ENCODE data around the gene MACROD2.
"Not testable (repeated sequence)": the region's sequence is repeated elsewhere in the genome, so short reads cannot be mapped to it uniquely, and the experiment has no call there.

MACROD2 gene

DNA sequence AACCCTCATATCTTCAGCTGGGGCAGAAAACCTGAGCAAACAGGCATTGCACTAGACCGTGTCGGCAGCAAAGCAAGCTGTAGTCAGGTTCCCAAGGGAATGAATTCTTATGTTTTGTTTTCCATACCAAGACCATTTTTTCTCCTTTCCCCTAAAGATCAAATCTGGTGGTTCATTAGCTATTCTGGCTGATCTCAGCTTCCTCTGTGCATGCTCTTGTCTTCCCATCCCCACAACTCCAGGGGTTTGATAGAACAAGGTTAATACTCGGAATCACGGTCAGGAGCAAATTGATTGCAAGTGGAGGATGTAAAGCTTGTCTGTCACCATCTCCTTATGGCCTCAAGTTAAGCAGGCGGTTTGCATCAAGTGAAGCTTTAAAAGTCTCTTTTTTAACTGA, 1799.1 kb downstream of the MACROD2 start:
- no peaks in the 10 kb centered on the region for H3K4me1 Mint-ChIP-seq
- no peaks in the 10 kb centered on the region for H3K36me3 Mint-ChIP-seq
- peaks cover 3% of the 10 kb centered on the region for H3K9me3 Mint-ChIP-seq
- no peaks in the 10 kb centered on the region for H3K27me3 Mint-ChIP-seq
- H3K4me3 Mint-ChIP-seq, result no peak overlapping the region
- DNase-seq, result no peak
- H3K27ac Mint-ChIP-seq, result no peak overlapping the region
- CTCF ChIA-PET, result no interaction called here

DNA sequence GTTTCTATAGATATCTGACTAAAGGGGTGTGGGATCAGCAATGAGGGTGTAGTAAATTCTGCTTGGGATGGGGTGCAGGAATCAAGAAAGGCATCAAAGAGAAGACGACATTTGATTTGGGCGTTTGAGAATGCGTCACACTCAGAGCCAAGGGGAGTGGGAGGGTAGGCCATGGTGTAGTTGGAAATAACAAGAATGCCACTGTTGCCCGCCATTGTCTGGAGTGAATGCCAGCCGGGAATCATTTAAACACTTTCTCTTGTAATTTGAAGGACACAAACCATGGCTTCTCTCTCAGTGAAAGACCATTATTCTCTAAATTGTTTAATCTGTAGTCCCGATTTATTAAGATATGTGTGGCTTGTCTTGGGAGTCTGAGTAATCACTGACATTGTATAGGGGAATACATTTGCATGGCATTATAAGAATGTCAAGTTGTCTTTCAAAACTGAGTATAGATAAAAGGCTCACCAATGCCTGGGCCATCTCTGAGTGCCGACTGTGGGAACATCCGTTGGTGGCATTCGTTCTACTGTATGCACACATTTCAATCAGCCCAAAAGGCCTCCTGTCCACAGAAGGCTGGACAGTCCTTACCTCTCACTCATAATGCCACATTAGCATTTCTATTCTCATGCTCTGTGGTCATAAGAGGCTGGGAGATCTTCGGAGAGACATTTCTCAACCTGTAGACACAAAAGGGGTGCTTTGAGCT, 1800.1 kb downstream of the MACROD2 start:
- Mint-ChIP-seq H3K9me3 (peaks cover 3% of the 10 kb centered on the region), H3K4me3 (no peak overlapping the region), H3K27ac (no peak overlapping the region), H3K36me3 (no peaks in the 10 kb centered on the region), H3K4me1 (no peaks in the 10 kb centered on the region), H3K27me3 (no peaks in the 10 kb centered on the region)
- no peak for DNase-seq
- CTCF ChIA-PET, result interaction anchor here (0.6 kb wide), 1 partner anchor 20 kb away, joined by 3 read pairs; no protein-coding TSS in a partner anchor

DNA sequence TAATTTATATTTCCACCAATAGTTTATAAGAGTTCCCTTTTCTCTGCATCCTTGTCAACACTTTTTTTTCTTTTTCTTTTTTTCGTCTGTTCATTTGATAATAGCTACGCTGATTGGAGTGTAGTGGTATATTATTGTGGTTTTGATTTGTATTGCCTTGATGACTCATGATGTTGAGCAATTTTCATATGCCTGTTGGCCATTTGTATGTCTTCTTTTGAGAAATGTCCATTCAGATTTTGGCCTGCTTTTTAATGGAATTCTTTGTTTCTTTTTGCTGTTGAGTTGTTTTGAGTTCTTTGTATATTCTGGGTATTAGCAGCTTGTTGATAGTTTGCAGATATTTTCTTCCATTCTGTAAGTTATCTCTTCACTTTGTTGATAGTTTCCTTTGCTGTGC, 1804.6 kb downstream of the MACROD2 start:
- no peaks in the 10 kb centered on the region for H3K4me1 Mint-ChIP-seq
- CTCF ChIA-PET, result no interaction called here
- no peak overlapping the region for H3K4me3 Mint-ChIP-seq
- no peaks in the 10 kb centered on the region for H3K36me3 Mint-ChIP-seq
- H3K27ac Mint-ChIP-seq, result no peak overlapping the region
- peaks cover 1% of the 10 kb centered on the region for H3K9me3 Mint-ChIP-seq
- H3K27me3 Mint-ChIP-seq, result no peaks in the 10 kb centered on the region
- DNase-seq, result no peak

DNA sequence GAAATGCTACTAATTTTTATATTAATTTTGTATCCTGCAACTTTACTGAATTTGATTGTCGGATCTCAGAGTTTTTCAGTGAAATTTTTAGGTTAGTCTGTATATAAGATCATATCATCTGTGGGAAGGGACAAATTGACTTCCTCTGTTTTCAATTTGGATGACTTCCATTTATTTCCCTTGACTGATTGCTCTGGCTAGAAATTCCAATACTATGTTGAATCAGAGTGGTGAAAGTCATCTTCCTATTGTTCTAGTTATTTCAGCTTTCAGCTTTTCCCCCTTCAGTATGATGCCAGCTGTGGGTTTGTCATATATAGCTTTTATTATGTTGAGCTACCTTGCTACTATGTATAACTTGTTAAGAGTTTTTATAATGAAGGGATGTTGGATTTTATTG, 1806.7 kb downstream of the MACROD2 start:
- Mint-ChIP-seq H3K4me3 (no peak overlapping the region), H3K4me1 (no peaks in the 10 kb centered on the region), H3K36me3 (no peaks in the 10 kb centered on the region), H3K9me3 (peaks cover 5% of the 10 kb centered on the region), H3K27me3 (no peaks in the 10 kb centered on the region), H3K27ac (no peak overlapping the region)
- CTCF ChIA-PET, result no interaction called here
- DNase-seq, result no peak

DNA sequence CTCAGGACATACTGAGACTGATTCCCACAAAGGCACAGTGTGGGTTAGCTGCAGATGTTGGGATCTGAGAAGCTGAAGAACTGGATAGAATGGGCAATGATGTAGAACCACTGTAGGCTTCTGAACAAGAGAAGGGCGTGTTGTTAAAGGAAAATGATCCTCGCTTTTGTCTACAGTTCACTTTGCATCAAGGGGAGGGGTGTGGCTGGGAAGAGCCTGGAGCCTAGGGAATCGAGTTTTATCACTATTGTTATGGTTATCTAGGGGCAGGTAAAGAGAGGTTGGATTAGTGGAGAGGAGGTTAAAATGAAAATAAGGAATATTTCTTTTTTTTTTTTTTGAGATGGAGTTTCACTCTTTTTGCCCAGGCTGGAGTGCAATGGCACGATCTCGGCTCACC, 1809.8 kb downstream of the MACROD2 start:
- CTCF ChIA-PET, result no interaction called here
- Mint-ChIP-seq H3K36me3 (no peaks in the 10 kb centered on the region), H3K27ac (no peak overlapping the region)

DNA sequence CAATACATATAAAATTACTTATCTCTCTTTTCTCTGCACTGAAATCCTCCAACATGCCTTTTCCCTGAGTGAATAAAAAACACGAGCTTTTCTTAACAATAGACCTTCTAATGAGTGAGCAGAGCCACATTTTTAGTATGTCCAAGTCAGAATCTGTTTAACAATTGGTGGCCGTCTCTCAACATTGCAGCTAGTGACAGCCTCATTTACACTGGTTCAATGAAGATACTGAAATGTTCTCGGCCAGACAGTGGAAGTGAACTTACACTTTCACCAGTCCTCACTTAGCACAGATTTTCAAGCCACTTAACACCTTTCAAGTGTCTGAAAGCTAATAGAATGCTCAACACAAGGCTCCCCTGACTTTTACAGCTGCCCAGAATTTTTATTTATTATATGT, 1810.8 kb downstream of the MACROD2 start:
- CTCF ChIA-PET, result no interaction called here
- Mint-ChIP-seq H3K4me3 (no peak overlapping the region), H3K27me3 (no peaks in the 10 kb centered on the region), H3K9me3 (peaks cover 6% of the 10 kb centered on the region), H3K27ac (no peak overlapping the region), H3K36me3 (no peaks in the 10 kb centered on the region), H3K4me1 (no peaks in the 10 kb centered on the region)
- DNase-seq, result no peak

More for the DNA sequence above, 1809.8 kb downstream of the MACROD2 start:
- Mint-ChIP-seq H3K4me3 (no peak overlapping the region), H3K9me3 (peaks cover 6% of the 10 kb centered on the region), H3K27me3 (no peaks in the 10 kb centered on the region), H3K4me1 (no peaks in the 10 kb centered on the region)
- no peak for DNase-seq

DNA sequence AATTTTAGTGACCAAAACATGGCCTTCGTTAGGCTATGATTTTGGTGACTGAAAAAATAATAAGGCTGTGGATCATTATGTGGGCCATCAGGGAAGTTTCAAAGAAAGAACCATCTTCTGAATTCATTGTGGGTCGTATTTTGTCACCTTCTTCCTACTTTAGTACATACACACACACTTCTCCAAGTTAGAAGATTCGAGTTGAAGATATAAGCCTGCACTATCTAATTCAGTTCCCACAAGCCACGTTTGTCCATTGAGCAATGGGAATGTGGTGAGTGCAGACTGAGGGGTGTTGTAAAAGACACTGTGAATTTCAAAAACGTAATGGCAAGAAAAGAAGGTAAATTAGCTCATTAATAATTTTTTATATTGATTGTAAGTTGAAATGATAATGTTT, 1812.0 kb downstream of the MACROD2 start:
- Mint-ChIP-seq H3K27me3 (no peaks in the 10 kb centered on the region), H3K27ac (no peak overlapping the region), H3K4me1 (no peaks in the 10 kb centered on the region), H3K4me3 (no peak overlapping the region), H3K9me3 (peaks cover 6% of the 10 kb centered on the region), H3K36me3 (no peaks in the 10 kb centered on the region)
- CTCF ChIA-PET, result no interaction called here
- DNase-seq, result no peak

DNA sequence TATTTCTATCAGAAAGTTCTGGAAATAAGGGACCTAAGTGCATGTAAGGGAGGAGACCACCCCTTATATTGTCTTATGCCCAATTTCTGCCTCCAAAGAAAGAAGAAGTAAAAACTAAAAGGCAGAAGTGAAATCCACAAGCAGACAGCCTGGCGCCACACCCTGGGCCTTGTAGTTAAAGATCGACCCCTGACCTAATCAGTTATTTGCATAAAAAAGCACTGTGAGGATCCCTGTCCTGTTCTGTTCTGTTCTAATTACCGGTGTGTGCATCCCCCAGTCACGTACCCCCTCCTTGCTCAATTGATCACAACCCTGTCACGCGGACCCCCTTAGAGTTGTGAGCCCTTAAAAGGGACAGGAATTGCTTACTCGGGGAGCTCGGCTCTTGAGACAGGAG, 1812.5 kb downstream of the MACROD2 start:
- H3K4me3 Mint-ChIP-seq, CTCF ChIA-PET, DNase-seq, H3K4me1 Mint-ChIP-seq, H3K27me3 Mint-ChIP-seq, H3K36me3 Mint-ChIP-seq, H3K9me3 Mint-ChIP-seq, H3K27ac Mint-ChIP-seq: not testable (repeated sequence)

DNA sequence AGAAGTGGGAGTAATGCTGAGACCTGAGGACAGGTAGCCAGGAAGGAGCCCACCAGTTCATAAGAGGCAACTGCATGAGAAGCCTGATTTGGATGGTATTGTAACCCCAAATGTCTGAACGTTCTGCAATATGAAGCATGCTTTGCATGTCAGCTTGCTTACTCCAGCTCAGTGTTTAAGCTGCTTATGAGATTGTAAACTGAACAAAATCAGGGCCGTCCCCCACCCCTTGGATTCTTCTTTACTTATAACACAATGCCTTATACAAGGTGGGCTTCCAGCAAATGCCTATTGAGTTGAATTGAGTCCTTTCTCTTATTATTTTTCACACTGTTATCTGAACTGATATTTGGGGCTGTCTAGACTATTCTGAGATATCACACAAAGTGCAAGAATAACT, 1816.6 kb downstream of the MACROD2 start:
- H3K4me3 Mint-ChIP-seq, result no peak overlapping the region
- no peak for DNase-seq
- H3K27ac Mint-ChIP-seq, result no peak overlapping the region
- no peaks in the 10 kb centered on the region for H3K4me1 Mint-ChIP-seq
- H3K27me3 Mint-ChIP-seq, result no peaks in the 10 kb centered on the region
- H3K9me3 Mint-ChIP-seq, result peaks cover 2% of the 10 kb centered on the region
- no peaks in the 10 kb centered on the region for H3K36me3 Mint-ChIP-seq
- CTCF ChIA-PET, result no interaction called here

DNA sequence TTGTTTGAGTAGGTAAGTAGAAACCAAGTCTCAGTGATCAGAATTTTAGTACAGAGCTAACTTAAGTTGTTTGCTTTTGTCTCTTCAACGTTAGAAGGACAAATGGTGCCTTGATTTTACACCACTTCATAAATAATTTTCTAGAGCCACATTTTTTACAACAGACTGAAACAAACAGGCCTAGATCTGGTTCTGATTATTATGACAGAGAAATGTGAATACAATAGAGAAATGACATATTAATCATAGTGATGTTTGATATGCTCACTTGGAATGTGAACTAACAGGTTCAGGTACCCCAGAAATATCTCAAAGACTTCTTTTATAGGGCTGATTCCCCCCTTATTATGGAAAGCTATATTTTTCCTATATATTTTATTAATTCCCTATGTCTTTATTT, 1817.4 kb downstream of the MACROD2 start:
- DNase-seq, result no peak
- no peaks in the 10 kb centered on the region for H3K27me3 Mint-ChIP-seq
- H3K4me1 Mint-ChIP-seq, result no peaks in the 10 kb centered on the region
- no peak overlapping the region for H3K27ac Mint-ChIP-seq
- CTCF ChIA-PET, result interaction anchor here (0.6 kb wide), 1 partner anchor 1654 kb away, joined by 3 read pairs; no protein-coding TSS in a partner anchor
- H3K9me3 Mint-ChIP-seq, result peaks cover 2% of the 10 kb centered on the region
- no peak overlapping the region for H3K4me3 Mint-ChIP-seq
- H3K36me3 Mint-ChIP-seq, result no peaks in the 10 kb centered on the region

DNA sequence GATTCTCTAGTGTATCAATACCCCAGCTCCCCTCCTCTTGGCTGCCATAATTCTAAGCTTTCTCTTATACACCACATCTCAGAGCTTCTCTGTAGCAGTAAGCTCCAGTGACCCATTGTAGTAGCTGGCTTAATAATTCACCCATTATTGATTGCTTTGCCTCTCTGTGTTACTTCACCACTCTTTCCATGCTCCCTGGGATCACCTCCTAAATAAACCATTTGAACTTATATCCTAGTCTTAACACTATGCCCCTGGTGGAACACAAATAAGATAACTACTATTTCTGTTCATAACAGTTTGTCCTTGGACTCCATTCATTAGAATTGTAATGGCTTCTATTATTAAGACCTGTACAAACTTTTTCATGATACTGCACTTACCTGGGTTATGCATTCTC, 1819.0 kb downstream of the MACROD2 start:
- CTCF ChIA-PET, result no interaction called here
- Mint-ChIP-seq H3K9me3 (no peaks in the 10 kb centered on the region), H3K4me3 (no peak overlapping the region), H3K27ac (no peak overlapping the region), H3K4me1 (no peaks in the 10 kb centered on the region), H3K36me3 (no peaks in the 10 kb centered on the region), H3K27me3 (no peaks in the 10 kb centered on the region)
- DNase-seq, result no peak

DNA sequence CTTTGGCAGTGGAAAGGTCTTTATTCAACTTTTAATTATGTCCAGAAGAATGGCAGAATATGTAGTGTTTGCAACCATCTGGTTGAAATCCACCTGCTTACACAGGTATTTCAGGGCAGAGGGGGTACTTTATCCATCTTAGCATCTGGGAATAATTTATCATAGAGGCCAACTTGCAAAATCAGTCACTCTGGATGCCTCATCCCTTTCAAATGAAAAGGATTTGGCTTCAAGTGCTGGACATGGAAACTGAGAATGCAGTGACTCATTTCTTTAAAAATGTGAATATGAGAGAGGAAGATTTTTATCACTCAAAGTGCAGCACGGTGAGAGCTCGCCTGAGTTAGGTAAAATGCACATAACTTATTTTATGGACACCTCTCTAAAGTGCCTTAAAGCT, 1819.6 kb downstream of the MACROD2 start:
- H3K9me3 Mint-ChIP-seq, result no peaks in the 10 kb centered on the region
- no peaks in the 10 kb centered on the region for H3K4me1 Mint-ChIP-seq
- H3K27me3 Mint-ChIP-seq, result no peaks in the 10 kb centered on the region
- H3K27ac Mint-ChIP-seq, result no peak overlapping the region
- CTCF ChIA-PET, result no interaction called here
- H3K4me3 Mint-ChIP-seq, result no peak overlapping the region
- no peaks in the 10 kb centered on the region for H3K36me3 Mint-ChIP-seq
- DNase-seq, result no peak

DNA sequence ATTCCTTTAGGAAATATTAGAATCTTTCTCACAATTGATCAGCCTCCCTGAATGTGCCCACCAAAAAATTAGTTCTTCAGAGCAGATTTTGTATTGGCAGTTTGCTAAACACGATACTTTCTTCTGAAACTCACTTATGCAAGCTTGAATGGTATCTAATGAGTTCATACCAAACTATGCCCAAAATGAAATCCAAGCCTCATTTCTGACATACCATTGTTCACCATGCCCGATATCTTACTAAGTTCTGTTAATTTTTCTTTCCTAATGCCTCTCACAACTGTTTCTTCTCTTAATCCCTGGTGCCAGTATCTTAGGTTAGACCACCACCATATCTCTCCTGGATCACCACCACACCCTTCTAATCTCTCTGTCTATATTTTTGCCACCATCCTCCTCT, 1822.0 kb downstream of the MACROD2 start:
- Mint-ChIP-seq H3K4me1 (no peaks in the 10 kb centered on the region), H3K27ac (no peak overlapping the region), H3K36me3 (no peaks in the 10 kb centered on the region), H3K4me3 (no peak overlapping the region), H3K27me3 (no peaks in the 10 kb centered on the region), H3K9me3 (no peaks in the 10 kb centered on the region)
- CTCF ChIA-PET, result no interaction called here
- no peak for DNase-seq

DNA sequence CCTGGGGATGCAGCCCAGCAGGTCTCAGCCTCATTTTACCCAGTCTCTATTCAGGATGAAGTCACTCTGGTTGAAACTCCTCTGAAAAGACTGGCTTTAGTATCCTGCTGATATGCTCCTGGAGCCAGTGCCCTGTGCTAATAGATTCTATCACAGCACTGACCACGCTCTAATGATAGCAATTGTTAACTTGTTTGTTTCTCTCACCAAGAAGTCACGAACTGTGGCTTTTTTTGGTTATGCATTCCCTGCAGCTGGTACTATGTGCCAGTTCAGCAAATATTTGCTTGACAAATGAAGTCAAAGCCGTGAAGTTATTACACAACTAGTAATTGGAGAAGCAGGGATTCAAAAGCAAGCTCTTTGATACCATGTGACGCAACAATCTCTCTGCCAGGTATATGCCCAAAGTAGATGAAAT, 1823.3 kb downstream of the MACROD2 start:
- Mint-ChIP-seq H3K36me3 (no peaks in the 10 kb centered on the region), H3K9me3 (no peaks in the 10 kb centered on the region), H3K4me3 (no peak overlapping the region), H3K4me1 (no peaks in the 10 kb centered on the region), H3K27me3 (no peaks in the 10 kb centered on the region), H3K27ac (no peak overlapping the region)
- no peak for DNase-seq
- CTCF ChIA-PET, result no interaction called here

DNA sequence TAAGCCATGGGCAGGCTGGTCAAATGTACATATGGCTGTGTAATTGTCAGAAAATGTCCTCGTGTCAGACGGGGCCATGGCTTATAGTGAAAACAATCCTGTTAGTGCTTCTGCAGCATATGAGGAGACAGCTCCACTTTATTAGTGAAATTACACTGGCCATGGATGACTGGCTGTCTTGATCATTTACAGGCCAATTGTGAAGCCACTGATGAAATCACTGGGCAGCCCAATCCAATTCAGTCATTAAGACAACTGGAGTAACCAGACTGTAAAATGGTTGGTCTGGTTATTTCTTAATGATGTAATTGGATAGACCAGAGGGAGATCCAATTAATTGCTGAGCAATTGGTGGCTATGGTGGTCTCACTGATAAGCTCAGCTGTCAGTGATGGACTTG, 1828.4 kb downstream of the MACROD2 start:
- CTCF ChIA-PET, result no interaction called here
- Mint-ChIP-seq H3K36me3 (no peaks in the 10 kb centered on the region), H3K4me3 (no peak overlapping the region), H3K4me1 (no peaks in the 10 kb centered on the region), H3K27me3 (no peaks in the 10 kb centered on the region), H3K9me3 (no peaks in the 10 kb centered on the region), H3K27ac (no peak overlapping the region)
- no peak for DNase-seq

DNA sequence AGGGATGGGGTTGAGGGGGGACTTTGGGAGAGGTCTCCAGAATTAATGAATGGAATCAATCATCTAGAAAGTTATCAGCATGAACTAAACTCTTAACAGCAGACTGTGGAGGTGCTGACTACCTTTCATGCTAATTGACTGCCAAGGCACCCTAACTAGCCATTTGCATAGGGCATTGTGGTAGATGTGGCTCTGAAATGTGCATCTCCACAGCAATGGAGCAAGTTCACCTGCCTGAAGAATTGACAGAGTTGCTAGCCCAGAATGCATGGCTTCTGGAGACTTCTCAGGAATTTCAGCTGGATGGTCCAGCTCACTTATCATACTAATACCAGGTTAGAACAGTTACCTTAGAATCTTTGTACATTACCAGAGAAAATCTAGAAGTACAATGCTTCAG, 1832.3 kb downstream of the MACROD2 start:
- Mint-ChIP-seq H3K4me1 (no peaks in the 10 kb centered on the region), H3K27ac (no peak overlapping the region), H3K9me3 (peaks cover 5% of the 10 kb centered on the region), H3K36me3 (no peaks in the 10 kb centered on the region), H3K4me3 (no peak overlapping the region), H3K27me3 (no peaks in the 10 kb centered on the region)
- CTCF ChIA-PET, result no interaction called here
- no peak for DNase-seq

Data from activated naive CD4-positive, alpha-beta T cell treated with anti-CD3 and anti-CD28 coated beads, Interleukin-2, amount 10 ng/mL, durations not matched to agents 7 days and 5 days (primary cell).